Spleen (tissue), 11 donors: ENCODE results near the gene SRPRB. TPM values are rescaled to one million over a fixed set of nuclear protein-coding genes. Genes with fewer than 3 reads are reported as not detected.

ENCODE experiments used
- DNase-seq: peaks from one replicate; pipeline ENCODE4 v3.0.0-alpha.2; 2020
- H3K27ac ChIP-seq, 8 donors: fragments of 200-600 bp; sonication (generic) in 7 of 8; 1 replicate in 4 of 8; 2 replicates in 4 of 8; pipeline versions ENCODE4 v1.5.0 to v1.8.0; 2016 to 2021; ENCODE audit warnings: inconsistent platforms in 4 of 8, mild to moderate bottlenecking in 4 of 8, moderate library complexity in 1 of 8
- H3K27me3 ChIP-seq, 7 donors: fragments of 200-600 bp; sonication (generic) in 6 of 7; replicated peaks in 1 of 7; 1 replicate in 4 of 7; 2 replicates in 3 of 7; pipeline versions ENCODE4 v1.5.0 to v1.8.0; 2016 to 2021; ENCODE audit warnings: inconsistent platforms in 3 of 7, mild to moderate bottlenecking in 1 of 7
- H3K36me3 ChIP-seq, 6 donors: fragments of 200-600 bp; sonication (generic) in 5 of 6; 1 replicate in 4 of 6; 2 replicates in 2 of 6; pipeline versions ENCODE4 v1.5.0 to v1.8.0; 2016 to 2021; ENCODE audit warnings: inconsistent platforms in 2 of 6
- H3K4me1 ChIP-seq, 6 donors: fragments of 200-600 bp; sonication (generic) in 5 of 6; 1 replicate in 3 of 6; 2 replicates in 3 of 6; pipeline versions ENCODE4 v1.5.0 to v1.8.0; 2016 to 2021; ENCODE audit warnings: inconsistent platforms in 3 of 6
- H3K4me3 ChIP-seq, 8 donors: fragments of 200-600 bp; sonication (generic) in 7 of 8; 1 replicate in 4 of 8; 2 replicates in 4 of 8; pipeline versions ENCODE4 v1.5.0 to v1.8.0; 2016 to 2021; ENCODE audit warnings: inconsistent platforms in 4 of 8, mild to moderate bottlenecking in 4 of 8, moderate library complexity in 2 of 8
- H3K9me3 ChIP-seq, 8 donors: fragments of 200-600 bp; sonication (generic) in 7 of 8; 1 replicate in 4 of 8; 2 replicates in 4 of 8; pipeline versions ENCODE4 v1.5.0 to v1.8.0; 2016 to 2021; ENCODE audit warnings: inconsistent platforms in 4 of 8
- POLR2A ChIP-seq, 3 donors: fragments of 450-650 bp; IDR thresholded peaks; one replicate each; pipeline ENCODE4 v1.5.1; 2017; ENCODE audit warnings: antibody characterized with exemption in 3 of 3, mild to moderate bottlenecking in 1 of 3
- POLR2AphosphoS5 ChIP-seq, 3 donors: sonication (generic); formaldehyde crosslinking; IDR thresholded peaks; one replicate each; pipeline ENCODE4 v1.5.1; 2017; ENCODE audit warnings: antibody characterized with exemption in 3 of 3
- WGBS, 5 donors: extraction: QIAGEN DNeasy Blood & Tissue Kit in 3 of 5; methylation state at CpG; one replicate each; pipeline versions ENCODE4 v1.1.5 to v1.1.7; 2013 to 2018; 5-methylcytosine and 5-hydroxymethylcytosine counted together
- intact Hi-C: fragments of 100-400 bp; cut with DNase I; formaldehyde crosslinking; loops from one replicate; pipeline ENCODE4 v1.15.0; 2023; ENCODE audit warnings: low total_unique reads
- polyA plus RNA-seq, 3 donors: library from polyadenylated mRNA; stranded (reverse); fragments of 200-250 nt; gene quantifications; one replicate each; pipeline ENCODE4 v1.2.1, GENCODE V29; 2013
- total RNA-seq, 7 donors: library from RNA; depleted of rRNA in 3 of 7; stranded (reverse); fragments of >200 nt in 3 of 7; fragmentation: NEBNext Ultra II Directional in 4 of 7; extraction: Animal tissue kit (Norgen Biotek cat#: 25700) in 4 of 7; gene quantifications; one replicate each; pipeline versions ENCODE4 v1.1.0 to v1.2.1, GENCODE V29; 2016 to 2021
- TF ChIP-seq, protein P1 (sequence below), 11 experiments: fragments of 200-600 bp in 7 of 11; fragments of 450-650 bp in 4 of 11; sonication (generic) in 4 of 11; IDR thresholded peaks in 8 of 11; conservative IDR thresholded peaks in 3 of 11; 1 replicate in 7 of 11; 2 replicates in 4 of 11; pipeline versions ENCODE4 v1.4.0 to v1.8.0; 2016 to 2021; ENCODE audit warnings: antibody characterized with exemption in 11 of 11, inconsistent platforms in 4 of 11, mild to moderate bottlenecking in 1 of 11
- donor health status: healthy with polysubstance abuse.
- donor health status: DM: no; HTN: no; CAD: no; lungs with moderate emphysema.
- donor health status: DM: no; HTN: no; CAD: no.
- donor health status: Bipolar disorder and iron deficiency.
- donor health status: healthy.
- donor health status: DM: no; HTN: no; CAD: no.
- donor health status: DM: yes; HTN: yes; CAD: no.

The SRPRB gene
- total and polyA plus RNA-seq, 10 donors = 11.5 to 38.5 (median 25.9) TPM

DNA sequence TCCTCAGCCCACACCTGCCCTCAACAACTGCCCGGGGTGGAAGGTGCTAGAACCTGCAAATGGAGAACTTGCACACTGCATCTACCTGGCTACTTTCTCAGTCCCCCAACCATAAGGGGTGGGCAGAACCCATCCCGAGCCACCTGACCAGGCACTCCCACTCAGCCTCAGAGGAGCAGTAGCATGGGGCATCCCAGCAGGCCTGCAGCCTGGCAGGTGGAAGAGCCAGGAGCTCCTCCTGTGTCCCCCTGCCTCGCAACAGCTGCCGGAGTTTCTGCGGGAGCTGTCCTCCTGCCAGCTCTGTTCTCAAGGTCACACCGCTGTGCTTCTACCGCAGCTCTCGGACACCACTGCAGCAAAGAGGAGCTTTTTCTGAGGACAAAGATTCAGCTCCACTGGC lies 62.6 kb downstream of the SRPRB start:
- intact Hi-C loops = no loop called here
- H3K4me3 ChIP-seq = no peak overlapping the region
- no peaks in the 10 kb centered on the region for H3K4me1 ChIP-seq
- H3K27me3 ChIP-seq = no peaks in the 10 kb centered on the region
- no peak for DNase-seq
- H3K36me3 ChIP-seq = no peaks in the 10 kb centered on the region
- H3K27ac ChIP-seq = no peak overlapping the region
- TF ChIP-seq, protein P1, sequence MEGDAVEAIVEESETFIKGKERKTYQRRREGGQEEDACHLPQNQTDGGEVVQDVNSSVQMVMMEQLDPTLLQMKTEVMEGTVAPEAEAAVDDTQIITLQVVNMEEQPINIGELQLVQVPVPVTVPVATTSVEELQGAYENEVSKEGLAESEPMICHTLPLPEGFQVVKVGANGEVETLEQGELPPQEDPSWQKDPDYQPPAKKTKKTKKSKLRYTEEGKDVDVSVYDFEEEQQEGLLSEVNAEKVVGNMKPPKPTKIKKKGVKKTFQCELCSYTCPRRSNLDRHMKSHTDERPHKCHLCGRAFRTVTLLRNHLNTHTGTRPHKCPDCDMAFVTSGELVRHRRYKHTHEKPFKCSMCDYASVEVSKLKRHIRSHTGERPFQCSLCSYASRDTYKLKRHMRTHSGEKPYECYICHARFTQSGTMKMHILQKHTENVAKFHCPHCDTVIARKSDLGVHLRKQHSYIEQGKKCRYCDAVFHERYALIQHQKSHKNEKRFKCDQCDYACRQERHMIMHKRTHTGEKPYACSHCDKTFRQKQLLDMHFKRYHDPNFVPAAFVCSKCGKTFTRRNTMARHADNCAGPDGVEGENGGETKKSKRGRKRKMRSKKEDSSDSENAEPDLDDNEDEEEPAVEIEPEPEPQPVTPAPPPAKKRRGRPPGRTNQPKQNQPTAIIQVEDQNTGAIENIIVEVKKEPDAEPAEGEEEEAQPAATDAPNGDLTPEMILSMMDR (IDR thresholded peaks at IDR 0.05 in 8 of 11, conservative IDR thresholded peaks at IDR 0.05 in 3 of 11) = no peak
- TF ChIP-seq POLR2AphosphoS5 (IDR thresholded peaks at IDR 0.05) = no peak
- TF ChIP-seq POLR2A (IDR thresholded peaks at IDR 0.05) = no peak
- H3K9me3 ChIP-seq = no peaks in the 10 kb centered on the region
- 63 to 76% (median 68%) methylated on average over 8 of the region's 8 CpGs for WGBS, 5 donors

DNA sequence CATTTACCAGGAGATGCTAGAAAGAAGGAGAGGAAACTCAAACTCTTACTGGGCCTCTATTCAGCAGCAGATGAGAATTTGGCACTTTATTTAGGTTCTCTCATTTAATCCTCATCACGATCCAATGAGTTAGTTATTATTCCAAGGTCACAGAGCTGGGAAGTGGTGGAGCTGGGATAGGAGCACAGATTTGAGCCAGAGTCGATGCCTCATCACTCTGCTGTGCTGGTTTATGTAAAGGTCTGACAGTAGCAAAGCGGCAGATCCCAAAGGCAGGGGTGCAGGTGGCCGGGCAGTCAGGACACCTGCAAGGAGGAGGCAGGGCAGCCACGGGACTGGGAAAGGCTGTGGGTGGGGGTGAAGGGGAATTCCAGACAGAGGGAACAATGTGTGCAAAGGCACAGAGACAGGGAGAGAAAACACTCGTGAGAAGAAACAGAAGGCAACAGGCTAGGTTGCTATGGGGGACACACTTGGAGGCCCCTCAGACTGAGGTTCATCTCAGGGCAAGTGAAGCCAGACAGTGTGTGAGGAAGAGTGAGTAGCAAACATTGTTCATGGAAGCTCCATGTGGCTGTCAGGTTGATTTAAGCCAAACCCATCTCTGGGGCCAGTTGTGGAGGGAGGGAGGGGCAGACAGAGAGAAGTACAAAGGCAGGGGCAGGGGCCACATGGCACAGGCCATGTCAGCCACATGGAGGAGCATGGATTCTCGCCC lies 63.3 kb downstream of the SRPRB start:
- intact Hi-C loops = no loop called here
- Histone ChIP-seq H3K27ac (no peak overlapping the region), H3K9me3 (no peaks in the 10 kb centered on the region), H3K4me3 (no peak overlapping the region), H3K27me3 (no peaks in the 10 kb centered on the region), H3K36me3 (no peaks in the 10 kb centered on the region), H3K4me1 (no peaks in the 10 kb centered on the region)
- no peak for DNase-seq
- TF ChIP-seq, protein P1 (IDR thresholded peaks at IDR 0.05 in 8 of 11, conservative IDR thresholded peaks at IDR 0.05 in 3 of 11) = no peak
- no peak for TF ChIP-seq POLR2A (IDR thresholded peaks at IDR 0.05)
- TF ChIP-seq POLR2AphosphoS5 (IDR thresholded peaks at IDR 0.05) = no peak
- 63 to 77% (median 74%) methylated on average over 7 of the region's 7 CpGs for WGBS, 5 donors

DNA sequence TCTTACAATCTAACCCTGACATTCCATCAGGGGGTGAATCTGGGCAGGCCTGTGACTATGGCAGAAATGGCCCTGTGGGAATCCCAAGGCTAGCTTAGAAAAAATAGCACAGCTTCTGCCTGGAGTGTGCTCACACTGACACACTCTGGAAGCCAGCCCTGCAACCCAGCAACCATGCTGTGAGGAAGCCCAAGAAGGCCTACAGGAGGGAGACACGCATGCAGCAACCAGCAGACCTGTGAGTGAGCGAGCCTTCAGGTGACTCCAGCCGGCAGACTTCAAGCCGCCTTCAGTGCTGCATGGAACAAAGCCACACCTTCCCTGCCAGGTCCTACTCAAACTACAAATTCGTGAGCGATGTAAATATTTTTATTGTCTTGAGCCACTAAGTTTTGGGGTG lies 64.0 kb downstream of the SRPRB start:
- Histone ChIP-seq H3K9me3 (no peaks in the 10 kb centered on the region), H3K27me3 (no peaks in the 10 kb centered on the region), H3K27ac (no peak overlapping the region), H3K36me3 (no peaks in the 10 kb centered on the region), H3K4me1 (no peaks in the 10 kb centered on the region), H3K4me3 (no peak overlapping the region)
- intact Hi-C loops = no loop called here
- WGBS, 5 donors = 90 to 99% (median 96%) methylated on average over 6 of the region's 6 CpGs
- DNase-seq = no peak
- TF ChIP-seq, protein P1 (IDR thresholded peaks at IDR 0.05 in 8 of 11, conservative IDR thresholded peaks at IDR 0.05 in 3 of 11) = no peak
- TF ChIP-seq POLR2AphosphoS5 (IDR thresholded peaks at IDR 0.05) = no peak
- no peak for TF ChIP-seq POLR2A (IDR thresholded peaks at IDR 0.05)

DNA sequence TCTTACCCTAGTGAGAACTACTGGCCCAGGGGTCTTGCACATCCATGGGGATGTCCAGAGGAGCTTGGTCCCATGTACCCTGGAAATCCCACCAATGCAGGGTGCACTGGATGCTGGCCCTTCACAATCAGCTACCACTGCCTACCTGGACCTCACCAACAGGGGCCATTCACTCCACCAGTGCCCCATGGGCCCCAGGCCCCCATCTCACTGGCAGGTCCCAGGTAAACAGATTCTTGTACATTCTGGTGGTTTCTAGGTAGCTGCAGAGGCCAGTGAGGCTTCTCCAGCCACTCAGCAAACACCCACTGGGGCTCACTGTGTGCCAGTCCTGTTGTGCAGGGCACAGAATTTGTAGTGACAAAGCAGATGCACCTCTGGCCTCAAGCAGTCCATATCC lies 65.2 kb downstream of the SRPRB start:
- no peak overlapping the region for H3K27ac ChIP-seq
- TF ChIP-seq POLR2A (IDR thresholded peaks at IDR 0.05) = no peak
- no peak for TF ChIP-seq POLR2AphosphoS5 (IDR thresholded peaks at IDR 0.05)
- TF ChIP-seq, protein P1 (IDR thresholded peaks at IDR 0.05 in 8 of 11, conservative IDR thresholded peaks at IDR 0.05 in 3 of 11) = no peak
- no peaks in the 10 kb centered on the region for H3K9me3 ChIP-seq
- H3K27me3 ChIP-seq = no peaks in the 10 kb centered on the region
- H3K36me3 ChIP-seq = no peaks in the 10 kb centered on the region
- DNase-seq = no peak
- H3K4me1 ChIP-seq = no peaks in the 10 kb centered on the region
- intact Hi-C loops = no loop called here
- H3K4me3 ChIP-seq = no peak overlapping the region

Other genes with a start within 250 kb of the SRPRB start
- gene CDV3, start 232.1 kb upstream of the SRPRB start, total RNA-seq = 100 to 1,000 TPM; 190 to 253 (median 218) TPM
- 100 to 1,000 TPM in 1 of 3 donors, 10 to 100 TPM in 2; 68.1 to 125 (median 91.2) TPM for gene CDV3, start 232.1 kb upstream of the SRPRB start, polyA plus RNA-seq
- gene TOPBP1, start 143.9 kb upstream of the SRPRB start, total RNA-seq = 10 to 100 TPM; 28.1 to 61.9 (median 37.6) TPM
- 10 to 100 TPM; 11.0 to 12.4 (median 11.2) TPM for gene TOPBP1, start 143.9 kb upstream of the SRPRB start, polyA plus RNA-seq
- 1 to 10 TPM; 1.7 to 9.8 (median 3.4) TPM for gene TF, start 59.4 kb upstream of the SRPRB start, total RNA-seq
- 10 to 100 TPM in 2 of 3 donors, 1 to 10 TPM in 1; 2.3 to 81.8 (median 15.5) TPM for gene TF, start 59.4 kb upstream of the SRPRB start, polyA plus RNA-seq
- 10 to 100 TPM in 2 of 7 donors, 1 to 10 TPM in 5; 6.1 to 20.4 (median 9.7) TPM for gene RAB6B, start 90.1 kb downstream of the SRPRB start, total RNA-seq
- gene RAB6B, start 90.1 kb downstream of the SRPRB start, polyA plus RNA-seq = 1 to 10 TPM; 1.3 to 8.3 (median 6.7) TPM
- 100 to 1,000 TPM in 1 of 7 donors, 10 to 100 TPM in 6; 18.2 to 118 (median 46.4) TPM for gene SLCO2A1, start 224.1 kb downstream of the SRPRB start, total RNA-seq
- 1 to 10 TPM; 4.8 to 6.7 (median 5.4) TPM for gene SLCO2A1, start 224.1 kb downstream of the SRPRB start, polyA plus RNA-seq